Fibroblast of lung (primary cell): ENCODE measurements around the gene NAPB. TPM values are rescaled to one million over a fixed set of nuclear protein-coding genes. Genes with fewer than 3 reads are reported as not detected.

Experiments
- DNase-seq, 2 donors: peaks; one replicate each; pipeline versions ENCODE4 v3.0.0 to v3.0.0-alpha.2; 2010; ENCODE audit warnings: low read depth in 2 of 2
- H2AFZ ChIP-seq: 2 replicates; pipeline ENCODE4 v1.5.1; 2012; ENCODE audit warnings: low read length, control low read depth, inconsistent platforms
- H3K27ac ChIP-seq: 2 replicates; pipeline ENCODE4 v1.5.1; 2011; ENCODE audit warnings: low read length, control low read depth; ENCODE audit not compliant: insufficient read depth
- H3K27me3 ChIP-seq: 2 replicates; pipeline ENCODE4 v1.5.1; 2011; ENCODE audit warnings: mild to moderate bottlenecking, low read length; ENCODE audit not compliant: control insufficient read depth, insufficient read depth
- H3K36me3 ChIP-seq: 2 replicates; pipeline ENCODE4 v1.5.1; 2011; ENCODE audit warnings: low read length; ENCODE audit not compliant: control insufficient read depth, insufficient read depth
- H3K4me1 ChIP-seq: 2 replicates; pipeline ENCODE4 v1.5.1; 2011; ENCODE audit warnings: low read length; ENCODE audit not compliant: control insufficient read depth, insufficient read depth; ENCODE audit errors: extremely low read depth
- H3K4me2 ChIP-seq: 2 replicates; pipeline ENCODE4 v1.5.1; 2011; ENCODE audit warnings: low read length, control low read depth; ENCODE audit not compliant: insufficient read depth; ENCODE audit errors: extremely low read depth
- H3K4me3 ChIP-seq, 4 experiments: fragments of 200-600 bp in 1 of 4; sonication (generic) in 1 of 4; replicated peaks in 1 of 4; 2 replicates each; pipeline ENCODE4 v1.5.1; 2011 to 2016; ENCODE audit warnings: low read length in 4 of 4, low read depth in 3 of 4, mild to moderate bottlenecking in 3 of 4, control low read depth in 2 of 4, inconsistent platforms in 1 of 4, mixed read lengths in 1 of 4; ENCODE audit not compliant: insufficient read depth in 1 of 4; ENCODE audit errors: control extremely low read depth in 1 of 4
- H3K79me2 ChIP-seq: 2 replicates; pipeline ENCODE4 v1.5.1; 2012; ENCODE audit warnings: mild to moderate bottlenecking, low read length, inconsistent platforms; ENCODE audit not compliant: control insufficient read depth, insufficient read depth
- H3K9ac ChIP-seq: 2 replicates; pipeline ENCODE4 v1.5.1; 2011; ENCODE audit warnings: mild to moderate bottlenecking, low read length, control low read depth; ENCODE audit not compliant: insufficient read depth
- H3K9me3 ChIP-seq: 2 replicates; pipeline ENCODE4 v1.5.1; 2012; ENCODE audit warnings: low read depth, low read length; ENCODE audit not compliant: control insufficient read depth, insufficient read depth
- H4K20me1 ChIP-seq: 2 replicates; pipeline ENCODE4 v1.5.1; 2011; ENCODE audit warnings: low read length; ENCODE audit not compliant: control insufficient read depth, insufficient read depth; ENCODE audit errors: extremely low read depth
- EZH2 ChIP-seq: IDR thresholded peaks from 2 replicates; pipeline ENCODE4 v1.5.1; 2012; ENCODE audit warnings: low read length, control low read depth, mild to moderate bottlenecking; ENCODE audit errors: missing control alignments
- polyA plus RNA-seq, 2 donors: library from polyadenylated mRNA; depleted of rRNA in 1 of 2; stranded (reverse) in 1 of 2; unstranded in 1 of 2; fragments of >200 nt; gene quantifications; 2 replicates each; pipeline ENCODE4 v1.2.1, GENCODE V29; 2011 to 2012; ENCODE audit warnings: missing spikeins in 1 of 2
- total RNA-seq: library from RNA; depleted of rRNA; stranded (reverse); fragments of >200 nt; gene quantifications from 2 replicates; pipeline ENCODE4 v1.2.1, GENCODE V29; 2014
- TF ChIP-seq, protein P1 (sequence below), 2 donors: IDR thresholded peaks in 1 of 2; conservative IDR thresholded peaks in 1 of 2; 1 replicate in 1 of 2; 2 replicates in 1 of 2; pipeline ENCODE4 v1.5.1; 2011 to 2012; ENCODE audit warnings: low read length in 2 of 2, control low read depth in 1 of 2, inconsistent platforms in 1 of 2, low read depth in 1 of 2, mild to moderate bottlenecking in 1 of 2

NAPB gene
- total and polyA plus RNA-seq, 2 donors (not counting 1 experiment from before 2014, with no cell fraction given) = 5.1 to 12.6 TPM

- Histone ChIP-seq H3K9ac (no peak overlapping the region), H3K79me2 (peaks cover 4% of the 10 kb centered on the region), H3K4me2 (no peak overlapping the region), H3K27ac (no peak overlapping the region), H3K9me3 (no peaks in the 10 kb centered on the region), H4K20me1 (no peaks in the 10 kb centered on the region), H3K27me3 (no peaks in the 10 kb centered on the region), H3K36me3 (peaks cover 3% of the 10 kb centered on the region), H3K4me1 (no peaks in the 10 kb centered on the region), H3K4me3 (no peak overlapping the region), H2AFZ (no peak overlapping the region)
- TF ChIP-seq EZH2 = no peak
- TF ChIP-seq, protein P1, sequence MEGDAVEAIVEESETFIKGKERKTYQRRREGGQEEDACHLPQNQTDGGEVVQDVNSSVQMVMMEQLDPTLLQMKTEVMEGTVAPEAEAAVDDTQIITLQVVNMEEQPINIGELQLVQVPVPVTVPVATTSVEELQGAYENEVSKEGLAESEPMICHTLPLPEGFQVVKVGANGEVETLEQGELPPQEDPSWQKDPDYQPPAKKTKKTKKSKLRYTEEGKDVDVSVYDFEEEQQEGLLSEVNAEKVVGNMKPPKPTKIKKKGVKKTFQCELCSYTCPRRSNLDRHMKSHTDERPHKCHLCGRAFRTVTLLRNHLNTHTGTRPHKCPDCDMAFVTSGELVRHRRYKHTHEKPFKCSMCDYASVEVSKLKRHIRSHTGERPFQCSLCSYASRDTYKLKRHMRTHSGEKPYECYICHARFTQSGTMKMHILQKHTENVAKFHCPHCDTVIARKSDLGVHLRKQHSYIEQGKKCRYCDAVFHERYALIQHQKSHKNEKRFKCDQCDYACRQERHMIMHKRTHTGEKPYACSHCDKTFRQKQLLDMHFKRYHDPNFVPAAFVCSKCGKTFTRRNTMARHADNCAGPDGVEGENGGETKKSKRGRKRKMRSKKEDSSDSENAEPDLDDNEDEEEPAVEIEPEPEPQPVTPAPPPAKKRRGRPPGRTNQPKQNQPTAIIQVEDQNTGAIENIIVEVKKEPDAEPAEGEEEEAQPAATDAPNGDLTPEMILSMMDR (conservative IDR thresholded peaks at IDR 0.05 in 1 of 2, IDR thresholded peaks at IDR 0.05 in 1 of 2; ENCODE audit: low read depth in 1 of 2, low read length in 2 of 2) = no peak
- DNase-seq = peak in 1 of 2 donors; percentile 12
Observed at GRCh38 chr20:23396950-23397627, 24.2 kb downstream of the NAPB start.

- DNase-seq = no peak
- H3K27ac ChIP-seq = no peak overlapping the region
- no peak overlapping the region for H3K4me2 ChIP-seq
- peaks cover 3% of the 10 kb centered on the region for H3K36me3 ChIP-seq
- H3K9ac ChIP-seq = no peak overlapping the region
- no peak overlapping the region for H3K4me3 ChIP-seq
- TF ChIP-seq, protein P1 (conservative IDR thresholded peaks at IDR 0.05 in 1 of 2, IDR thresholded peaks at IDR 0.05 in 1 of 2; ENCODE audit: low read depth in 1 of 2, low read length in 2 of 2) = no peak
- TF ChIP-seq EZH2 = no peak
- peaks cover 2% of the 10 kb centered on the region for H3K79me2 ChIP-seq
- H3K4me1 ChIP-seq = no peaks in the 10 kb centered on the region
- no peaks in the 10 kb centered on the region for H3K9me3 ChIP-seq
- no peak overlapping the region for H2AFZ ChIP-seq
- no peaks in the 10 kb centered on the region for H3K27me3 ChIP-seq
- H4K20me1 ChIP-seq = no peaks in the 10 kb centered on the region
Observed at GRCh38 chr20:23393996-23394775, 27.1 kb downstream of the NAPB start.

- H3K27me3 ChIP-seq = no peaks in the 10 kb centered on the region
- H3K9me3 ChIP-seq = no peaks in the 10 kb centered on the region
- H3K36me3 ChIP-seq = peaks cover 3% of the 10 kb centered on the region
- no peak for DNase-seq
- no peaks in the 10 kb centered on the region for H3K4me1 ChIP-seq
- TF ChIP-seq, protein P1 (conservative IDR thresholded peaks at IDR 0.05 in 1 of 2, IDR thresholded peaks at IDR 0.05 in 1 of 2; ENCODE audit: low read depth in 1 of 2, low read length in 2 of 2) = no peak
- no peak for TF ChIP-seq EZH2
- no peaks in the 10 kb centered on the region for H4K20me1 ChIP-seq
- H3K4me3 ChIP-seq = no peak overlapping the region
- H3K4me2 ChIP-seq = no peak overlapping the region
- H3K27ac ChIP-seq = no peak overlapping the region
- peaks cover under 1% of the 10 kb centered on the region for H3K79me2 ChIP-seq
- no peak overlapping the region for H3K9ac ChIP-seq
- no peak overlapping the region for H2AFZ ChIP-seq
Observed at GRCh38 chr20:23391707-23392310, 29.5 kb downstream of the NAPB start.
